H1 (cell line): ENCODE results near the gene PRICKLE3.

Experiments used
- CTCF ChIP-seq, 3 experiments: IDR thresholded peaks; 1 replicate in 2 of 3; 2 replicates in 1 of 3; pipeline versions ENCODE4 v1.5.1 to v1.6.1; 2011; ENCODE audit warnings: low read length in 3 of 3, mild to moderate bottlenecking in 3 of 3, inconsistent platforms in 2 of 3, low read depth in 1 of 3, moderate library complexity in 1 of 3; ENCODE audit not compliant: insufficient read depth in 1 of 3; ENCODE audit errors: control extremely low read depth in 1 of 3
- EZH2 ChIP-seq: fragments of 200-600 bp; sonication (generic); IDR thresholded peaks from 2 replicates; pipeline ENCODE4 v1.7.1; 2012; ENCODE audit warnings: low read depth, mild to moderate bottlenecking, moderate library complexity, low read length, inconsistent platforms; ENCODE audit not compliant: severe bottlenecking

GRCh38 chrX:49205443-49205842 is 19.3 kb upstream of the PRICKLE3 start:
- TF ChIP-seq CTCF (IDR thresholded peaks at IDR 0.05; ENCODE audit: control extremely low read depth in 1 of 3, insufficient read depth in 1 of 3, low read depth in 1 of 3, low read length in 3 of 3) = no peak
- TF ChIP-seq EZH2 = no peak
